Epithelial cell of proximal tubule (primary cell): ENCODE results near the gene KCNC1. TPM values are rescaled to one million over a fixed set of nuclear protein-coding genes. Genes with fewer than 3 reads are reported as not detected.

Source experiments
- DNase-seq: peaks from one replicate; pipeline ENCODE4 v3.0.0-alpha.2; 2011; ENCODE audit warnings: low read depth
- H3K4me3 ChIP-seq: 2 replicates; pipeline ENCODE4 v1.5.1; 2011; ENCODE audit warnings: low read depth, mild to moderate bottlenecking, low read length
- CTCF ChIP-seq: conservative IDR thresholded peaks from 2 replicates; pipeline ENCODE4 v1.5.1; 2012; ENCODE audit warnings: low read depth, mild to moderate bottlenecking, low read length
- total RNA-seq: library from RNA; depleted of rRNA; stranded (reverse); fragments of >200 nt; gene quantifications from 2 replicates; pipeline ENCODE4 v1.2.3, GENCODE V29; 2015

The KCNC1 gene
- total RNA-seq, 1 donor from 2014 or later, result not detected

- H3K4me3 ChIP-seq, result no peak overlapping the region
- TF ChIP-seq CTCF, result no peak
- no peak for DNase-seq
Measured at GRCh38 chr11:17721242-17721999, 13.2 kb upstream of the KCNC1 start.

GRCh38 chr11:17722000-17722643, 12.5 kb upstream of the KCNC1 start:
- peak; percentile 63 for TF ChIP-seq CTCF
- no peak overlapping the region for H3K4me3 ChIP-seq
- DNase-seq, result no peak

GRCh38 chr11:17724020-17724908, 10.3 kb upstream of the KCNC1 start:
- DNase-seq, result no peak
- TF ChIP-seq CTCF, result no peak
- no peak overlapping the region for H3K4me3 ChIP-seq

GRCh38 chr11:17725174-17725573, 9.4 kb upstream of the KCNC1 start:
- TF ChIP-seq CTCF, result no peak
- DNase-seq, result no peak
- no peak overlapping the region for H3K4me3 ChIP-seq

- DNase-seq, result no peak
- no peak overlapping the region for H3K4me3 ChIP-seq
- TF ChIP-seq CTCF, result no peak
Measured at GRCh38 chr11:17730137-17730536, 4.4 kb upstream of the KCNC1 start.

- no peak overlapping the region for H3K4me3 ChIP-seq
- peak; percentile 6 for DNase-seq
- TF ChIP-seq CTCF, result peak; percentile 90
Measured at GRCh38 chr11:17730608-17731462, 3.7 kb upstream of the KCNC1 start.
